ENCODE data around the gene EVC.
"Not testable (repeated sequence)": the region's sequence is repeated elsewhere in the genome, so short reads cannot be mapped to it uniquely, and the experiment has no call there.

EVC gene

DNA sequence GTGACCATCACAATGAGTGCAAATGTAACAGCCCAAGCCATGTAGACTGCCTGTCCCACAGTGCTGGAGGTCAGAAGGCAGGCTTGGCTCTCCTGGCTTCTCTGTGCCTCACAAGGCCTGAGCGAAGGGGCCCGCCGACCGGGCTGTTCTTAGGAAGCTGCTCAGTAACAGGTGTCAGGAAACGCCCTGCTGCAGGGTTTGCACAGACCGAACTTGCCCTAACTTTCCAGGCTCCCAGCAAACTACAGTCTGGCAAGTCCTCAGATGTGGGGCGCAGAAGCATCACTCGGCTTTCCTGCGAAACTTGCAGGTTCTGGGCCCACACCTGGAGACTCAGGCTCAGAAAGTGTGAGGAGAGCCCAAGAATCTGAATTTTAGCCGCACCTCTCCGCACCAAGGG is 94.3 kb downstream of the EVC start:
- no peak for DNase-seq (ENCODE audit: low read depth, low spot score)
- no peak overlapping the region for H3K27ac ChIP-seq

DNA sequence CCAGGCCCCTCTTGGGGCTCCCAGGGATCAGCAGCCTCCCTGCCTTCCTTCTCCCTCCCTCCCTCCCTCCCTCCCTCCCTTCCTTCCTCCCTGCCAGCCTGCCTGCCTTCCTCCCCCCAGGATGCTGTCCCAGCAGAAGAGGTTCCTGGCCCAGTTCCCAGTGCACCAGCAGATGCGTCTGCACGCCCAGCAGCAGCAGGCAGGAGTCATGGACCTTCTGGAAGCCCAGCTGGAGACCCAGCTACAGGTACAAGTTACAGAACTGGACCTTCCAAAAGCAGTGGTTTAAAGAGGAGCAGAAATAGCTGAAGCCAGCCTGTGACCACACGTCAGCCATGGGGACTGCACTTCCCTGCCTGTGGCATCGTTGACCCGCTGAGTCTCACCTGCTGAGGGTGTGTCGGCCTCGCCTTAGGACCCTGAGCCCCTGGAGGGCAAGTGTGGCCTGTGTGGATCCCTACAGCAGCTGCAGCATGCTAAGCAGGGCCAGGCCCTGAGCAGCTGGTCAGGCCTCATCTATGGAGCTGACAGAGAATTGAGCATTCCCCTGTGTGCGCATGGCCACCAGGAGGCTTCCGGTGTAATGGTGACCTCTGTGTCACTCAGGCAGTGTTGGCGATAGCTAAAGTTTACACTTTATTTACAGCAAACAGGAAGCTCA is 97.2 kb downstream of the EVC start:
- no peak overlapping the region for H3K27ac ChIP-seq
- no peak for DNase-seq (ENCODE audit: low read depth, low spot score)

DNA sequence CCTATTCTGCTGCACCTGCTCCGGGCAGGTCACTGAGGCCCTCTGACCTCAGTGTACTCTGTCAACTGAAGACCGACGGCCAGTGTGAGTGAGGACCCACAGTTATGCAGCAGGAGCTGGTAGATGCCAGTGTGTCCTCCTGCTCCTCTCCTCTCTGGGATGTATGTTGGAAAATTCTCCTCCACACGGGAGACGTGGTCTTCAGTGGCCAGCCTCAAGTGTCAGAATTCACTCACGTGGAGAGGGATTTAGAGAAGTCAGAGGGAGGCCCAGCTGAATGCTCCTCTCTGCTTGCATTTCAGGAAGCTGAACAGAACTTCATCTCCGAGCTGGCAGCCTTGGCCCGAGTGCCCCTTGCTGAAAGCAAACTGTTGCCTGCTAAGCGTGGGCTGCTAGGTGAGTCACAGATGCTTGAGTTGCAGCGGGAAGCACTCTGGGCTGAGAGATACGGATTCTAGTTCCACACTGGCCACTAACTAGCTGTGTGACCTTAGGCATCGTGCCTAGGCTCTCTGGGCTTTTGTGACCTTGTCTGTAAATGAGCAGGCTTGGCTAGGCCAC is 98.3 kb downstream of the EVC start:
- DNase-seq (ENCODE audit: low read depth, low spot score), result no peak
- H3K27ac ChIP-seq, result no peak overlapping the region

- no peak overlapping the region for H3K27ac ChIP-seq
- DNase-seq (ENCODE audit: low read depth, low spot score), result no peak
Observed at GRCh38 chr4:5810151-5810550, 99.2 kb downstream of the EVC start.

GRCh38 chr4:5810770-5811430 is 99.9 kb downstream of the EVC start:
- H3K27ac ChIP-seq, result no peak overlapping the region
- no peak for DNase-seq (ENCODE audit: low read depth, low spot score)

DNA sequence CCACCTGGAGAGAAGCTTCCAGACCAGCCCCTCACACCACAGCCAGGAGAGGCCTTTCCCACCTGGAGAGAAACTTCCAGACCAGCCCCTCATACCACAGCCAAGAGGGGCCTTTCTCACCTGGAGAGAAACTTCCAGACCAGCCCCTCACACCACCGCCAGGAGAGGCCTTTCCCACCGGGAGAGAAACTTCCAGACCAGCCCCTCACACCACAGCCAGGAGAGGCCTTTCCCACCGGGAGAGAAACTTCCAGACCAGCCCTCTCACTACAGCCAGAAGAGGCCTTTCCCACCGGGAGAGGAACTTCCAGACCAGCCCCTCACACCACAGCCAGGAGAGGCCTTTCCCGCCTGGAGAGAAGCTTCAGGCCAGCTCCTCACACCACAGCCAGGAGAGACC is 101.1 kb downstream of the EVC start:
- not testable (repeated sequence) for H3K27ac ChIP-seq; DNase-seq (ENCODE audit: low read depth, low spot score)

GRCh38 chr4:5812506-5813229 is 101.7 kb downstream of the EVC start:
- H3K27ac ChIP-seq, result no peak overlapping the region
- DNase-seq (ENCODE audit: low read depth, low spot score), result no peak

- no peak for DNase-seq (ENCODE audit: low read depth, low spot score)
- H3K27ac ChIP-seq, result no peak overlapping the region
Observed at GRCh38 chr4:5813882-5814255, 102.9 kb downstream of the EVC start.

- no peak overlapping the region for H3K27ac ChIP-seq
- DNase-seq (ENCODE audit: low read depth, low spot score), result no peak
Observed at GRCh38 chr4:5814421-5814820, 103.4 kb downstream of the EVC start.

DNA sequence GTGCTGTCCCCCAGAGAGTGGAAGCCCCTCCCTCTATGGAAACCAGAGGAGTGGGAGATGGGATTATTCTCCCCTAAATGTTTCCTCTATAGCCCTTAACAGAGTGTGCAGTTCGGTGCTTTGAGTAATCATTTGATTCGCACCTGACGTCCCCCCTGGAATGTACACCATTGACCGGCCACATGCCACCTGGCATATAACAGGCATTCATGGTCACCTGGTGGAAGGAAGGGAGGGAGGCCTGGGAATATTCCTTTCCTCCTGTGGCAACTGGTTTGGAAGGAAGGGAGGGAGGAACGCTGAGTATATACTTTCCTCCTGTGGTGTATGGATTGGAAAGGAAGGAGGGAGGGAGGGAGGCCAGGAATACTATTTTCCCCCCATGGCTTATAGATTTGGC is 104.6 kb downstream of the EVC start:
- DNase-seq (ENCODE audit: low read depth, low spot score), result no peak
- no peak overlapping the region for H3K27ac ChIP-seq

DNA sequence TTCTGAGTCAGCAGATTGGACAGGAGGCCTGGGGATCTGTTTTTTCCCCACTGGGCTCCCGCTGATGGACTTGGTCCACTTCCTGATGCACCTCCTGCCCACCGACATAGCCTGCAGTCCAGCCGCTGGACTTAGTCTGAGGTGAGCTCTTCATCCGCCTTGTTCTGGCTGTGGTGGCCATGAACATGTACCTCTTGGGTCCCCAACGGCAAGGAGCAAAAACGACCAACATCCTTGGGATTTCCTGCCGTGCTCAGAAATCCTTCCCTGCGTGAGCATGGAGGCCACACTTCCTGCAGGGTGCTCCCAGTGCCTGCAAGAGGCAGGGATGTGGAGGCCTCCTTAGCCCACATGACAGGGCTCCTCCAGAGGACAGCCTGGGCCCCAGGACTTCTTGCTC is 105.1 kb downstream of the EVC start:
- no peak for DNase-seq (ENCODE audit: low read depth, low spot score)

GRCh38 chr4:5816851-5817375 is 105.9 kb downstream of the EVC start:
- no peak overlapping the region for H3K27ac ChIP-seq
- no peak for DNase-seq (ENCODE audit: low read depth, low spot score)

More for the DNA sequence above, 105.1 kb downstream of the EVC start:
- H3K27ac ChIP-seq, result no peak overlapping the region

- H3K27ac ChIP-seq, result no peak overlapping the region
- DNase-seq (ENCODE audit: low read depth, low spot score), result no peak
Observed at GRCh38 chr4:5821665-5822358, 110.8 kb downstream of the EVC start.

DNA sequence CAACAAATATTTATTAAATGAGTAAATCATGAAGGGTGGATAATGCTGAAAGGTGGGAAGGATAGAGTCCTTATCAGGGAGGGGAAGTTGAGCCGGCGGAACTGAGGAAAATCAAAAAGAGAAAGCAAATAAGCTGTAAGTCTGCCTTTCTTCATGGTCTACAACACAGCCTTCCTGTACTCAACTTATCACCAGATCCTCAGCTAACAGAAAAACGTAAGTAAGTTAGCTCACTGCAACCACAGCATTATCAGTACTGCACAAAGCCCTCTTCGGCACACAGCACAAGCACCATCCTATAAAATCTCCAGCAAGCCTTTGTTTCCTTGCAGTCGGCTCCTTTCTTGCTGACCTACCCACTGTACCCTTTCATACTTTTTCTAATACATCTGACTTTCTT is 111.6 kb downstream of the EVC start:
- no peak for DNase-seq (ENCODE audit: low read depth, low spot score)
- no peak overlapping the region for H3K27ac ChIP-seq

- DNase-seq (ENCODE audit: low read depth, low spot score), result no peak
- H3K27ac ChIP-seq, result no peak overlapping the region
Observed at GRCh38 chr4:5823542-5824211, 112.7 kb downstream of the EVC start.

DNA sequence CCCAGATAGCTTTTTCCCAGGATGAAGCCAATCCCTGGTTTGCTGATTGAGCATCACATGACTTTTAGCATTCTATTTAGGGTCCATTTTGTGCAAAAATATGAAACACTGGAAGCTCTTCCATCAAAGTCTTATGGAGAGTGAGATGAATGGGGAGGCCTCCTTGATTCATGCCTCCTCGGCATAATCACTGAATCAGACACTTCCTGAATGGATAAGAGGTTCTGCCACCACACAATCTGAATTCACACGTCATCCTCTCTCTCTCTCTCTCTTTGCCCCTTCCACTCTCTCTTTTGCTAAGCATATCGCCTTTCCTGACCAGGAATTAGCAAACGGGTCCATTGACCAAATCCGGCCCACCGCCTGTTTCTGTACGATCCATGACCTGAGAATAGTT is 113.2 kb downstream of the EVC start:
- H3K27ac ChIP-seq, result no peak overlapping the region
- no peak for DNase-seq (ENCODE audit: low read depth, low spot score)

DNA sequence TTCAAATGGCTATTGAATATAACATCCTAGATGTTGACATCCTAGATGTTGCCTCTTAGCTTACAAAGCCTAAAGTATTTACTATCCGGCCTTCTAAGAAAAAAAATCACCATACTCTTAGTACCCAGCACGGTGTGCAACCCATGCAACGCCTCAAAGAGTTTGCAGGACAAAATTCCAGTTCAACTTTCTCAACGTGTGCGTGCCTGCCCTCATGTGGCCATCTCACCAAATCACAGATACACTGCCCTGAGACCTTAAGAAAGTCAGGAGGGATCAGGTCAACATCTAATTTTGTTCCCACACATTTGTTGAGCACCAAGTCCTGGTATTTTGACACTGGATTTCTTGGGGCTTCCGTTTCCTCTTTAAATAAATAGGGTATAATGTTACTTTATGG is 113.6 kb downstream of the EVC start:
- H3K27ac ChIP-seq, result no peak overlapping the region
- no peak for DNase-seq (ENCODE audit: low read depth, low spot score)

DNA sequence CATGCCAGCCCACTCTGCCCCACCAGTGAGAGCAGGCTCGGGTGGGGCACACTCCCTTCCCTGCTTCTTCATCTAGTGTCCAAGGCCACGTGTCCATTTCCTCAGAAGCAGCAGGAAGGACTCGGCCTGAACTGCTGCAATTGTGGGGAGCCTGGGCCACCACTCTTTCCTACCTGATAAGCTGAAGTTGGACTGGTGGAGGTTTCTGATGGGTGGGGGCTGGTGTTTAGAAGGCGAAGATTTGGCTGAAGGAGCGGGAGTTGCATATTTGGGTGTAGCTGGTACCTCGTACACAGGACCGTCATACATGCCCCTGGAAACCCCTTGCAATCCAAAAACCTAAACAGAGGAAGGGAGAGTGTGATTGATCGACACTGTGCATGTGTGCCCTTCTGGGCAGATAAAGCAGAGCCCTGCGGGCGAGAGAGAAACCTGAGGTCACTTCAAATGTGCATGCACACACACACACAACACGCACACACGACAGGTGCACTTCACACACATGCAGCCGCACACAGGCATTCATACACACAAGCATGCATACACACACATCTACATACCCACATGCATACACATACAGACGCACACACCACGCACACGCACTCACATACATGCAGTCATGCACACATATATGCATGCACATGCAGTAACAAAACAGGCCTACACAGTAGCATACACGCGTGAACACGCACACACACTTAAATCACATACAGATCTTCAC is 114.5 kb downstream of the EVC start:
- no peak for DNase-seq (ENCODE audit: low read depth, low spot score)
- no peak overlapping the region for H3K27ac ChIP-seq

- no peak overlapping the region for H3K27ac ChIP-seq
- DNase-seq (ENCODE audit: low read depth, low spot score), result no peak
Observed at GRCh38 chr4:5826437-5827107, 115.6 kb downstream of the EVC start.
